Measurements from ENCODE around the gene SPEG. TPM values are rescaled to one million over a fixed set of nuclear protein-coding genes. Genes with fewer than 3 reads are reported as not detected.

SPEG gene
- total RNA-seq, 1 experiment from 2014 or later: 55.3 TPM

DNA sequence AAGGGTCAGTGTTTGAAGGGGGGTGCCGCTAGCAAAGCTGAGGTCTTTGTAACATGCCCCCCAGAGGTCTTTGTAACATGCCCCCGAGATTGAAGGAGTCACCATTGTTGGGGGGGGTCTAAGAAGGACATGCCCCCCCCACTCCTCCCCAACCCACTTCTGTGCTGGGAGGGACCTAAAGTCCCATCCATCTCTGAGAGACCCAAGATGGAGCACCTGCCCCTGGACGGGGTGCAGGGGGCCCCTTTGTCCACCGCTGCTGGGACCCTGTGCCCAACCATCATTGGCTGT lies 73.7 kb downstream of the SPEG start:
- DNase-seq (ENCODE audit: low spot score) (no peak), ATAC-seq (no peak)
- POLR2A ChIA-PET: interaction anchor here (0.9 to 2.5 kb wide), 2 partner anchors 11 to 12 kb away, joined by 3 to 19 read pairs; partner anchors contain the start of gene GMPPA
- CTCF ChIA-PET: interaction anchor here (0.7 to 41.3 kb wide), 8 partner anchors 11 to 105 kb away, joined by 3 to 2316 read pairs (median 32); partner anchors contain the start of genes DES and GMPPA
- Mint-ChIP-seq H3K9me3 (no peaks in the 10 kb centered on the region), H3K4me3 (no peak overlapping the region), H3K36me3 (peaks cover 13% of the 10 kb centered on the region), H3K4me1 (peaks cover 65% of the 10 kb centered on the region), H3K27ac (no peak overlapping the region), H3K27me3 (ENCODE audit: low read depth) (peaks cover 27% of the 10 kb centered on the region)
- TF ChIP-seq, protein P1, sequence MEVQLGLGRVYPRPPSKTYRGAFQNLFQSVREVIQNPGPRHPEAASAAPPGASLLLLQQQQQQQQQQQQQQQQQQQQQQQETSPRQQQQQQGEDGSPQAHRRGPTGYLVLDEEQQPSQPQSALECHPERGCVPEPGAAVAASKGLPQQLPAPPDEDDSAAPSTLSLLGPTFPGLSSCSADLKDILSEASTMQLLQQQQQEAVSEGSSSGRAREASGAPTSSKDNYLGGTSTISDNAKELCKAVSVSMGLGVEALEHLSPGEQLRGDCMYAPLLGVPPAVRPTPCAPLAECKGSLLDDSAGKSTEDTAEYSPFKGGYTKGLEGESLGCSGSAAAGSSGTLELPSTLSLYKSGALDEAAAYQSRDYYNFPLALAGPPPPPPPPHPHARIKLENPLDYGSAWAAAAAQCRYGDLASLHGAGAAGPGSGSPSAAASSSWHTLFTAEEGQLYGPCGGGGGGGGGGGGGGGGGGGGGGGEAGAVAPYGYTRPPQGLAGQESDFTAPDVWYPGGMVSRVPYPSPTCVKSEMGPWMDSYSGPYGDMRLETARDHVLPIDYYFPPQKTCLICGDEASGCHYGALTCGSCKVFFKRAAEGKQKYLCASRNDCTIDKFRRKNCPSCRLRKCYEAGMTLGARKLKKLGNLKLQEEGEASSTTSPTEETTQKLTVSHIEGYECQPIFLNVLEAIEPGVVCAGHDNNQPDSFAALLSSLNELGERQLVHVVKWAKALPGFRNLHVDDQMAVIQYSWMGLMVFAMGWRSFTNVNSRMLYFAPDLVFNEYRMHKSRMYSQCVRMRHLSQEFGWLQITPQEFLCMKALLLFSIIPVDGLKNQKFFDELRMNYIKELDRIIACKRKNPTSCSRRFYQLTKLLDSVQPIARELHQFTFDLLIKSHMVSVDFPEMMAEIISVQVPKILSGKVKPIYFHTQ (CRISPR knock-in tag; IDR thresholded peaks at IDR 0.05): no peak
- TF ChIP-seq, protein P2, sequence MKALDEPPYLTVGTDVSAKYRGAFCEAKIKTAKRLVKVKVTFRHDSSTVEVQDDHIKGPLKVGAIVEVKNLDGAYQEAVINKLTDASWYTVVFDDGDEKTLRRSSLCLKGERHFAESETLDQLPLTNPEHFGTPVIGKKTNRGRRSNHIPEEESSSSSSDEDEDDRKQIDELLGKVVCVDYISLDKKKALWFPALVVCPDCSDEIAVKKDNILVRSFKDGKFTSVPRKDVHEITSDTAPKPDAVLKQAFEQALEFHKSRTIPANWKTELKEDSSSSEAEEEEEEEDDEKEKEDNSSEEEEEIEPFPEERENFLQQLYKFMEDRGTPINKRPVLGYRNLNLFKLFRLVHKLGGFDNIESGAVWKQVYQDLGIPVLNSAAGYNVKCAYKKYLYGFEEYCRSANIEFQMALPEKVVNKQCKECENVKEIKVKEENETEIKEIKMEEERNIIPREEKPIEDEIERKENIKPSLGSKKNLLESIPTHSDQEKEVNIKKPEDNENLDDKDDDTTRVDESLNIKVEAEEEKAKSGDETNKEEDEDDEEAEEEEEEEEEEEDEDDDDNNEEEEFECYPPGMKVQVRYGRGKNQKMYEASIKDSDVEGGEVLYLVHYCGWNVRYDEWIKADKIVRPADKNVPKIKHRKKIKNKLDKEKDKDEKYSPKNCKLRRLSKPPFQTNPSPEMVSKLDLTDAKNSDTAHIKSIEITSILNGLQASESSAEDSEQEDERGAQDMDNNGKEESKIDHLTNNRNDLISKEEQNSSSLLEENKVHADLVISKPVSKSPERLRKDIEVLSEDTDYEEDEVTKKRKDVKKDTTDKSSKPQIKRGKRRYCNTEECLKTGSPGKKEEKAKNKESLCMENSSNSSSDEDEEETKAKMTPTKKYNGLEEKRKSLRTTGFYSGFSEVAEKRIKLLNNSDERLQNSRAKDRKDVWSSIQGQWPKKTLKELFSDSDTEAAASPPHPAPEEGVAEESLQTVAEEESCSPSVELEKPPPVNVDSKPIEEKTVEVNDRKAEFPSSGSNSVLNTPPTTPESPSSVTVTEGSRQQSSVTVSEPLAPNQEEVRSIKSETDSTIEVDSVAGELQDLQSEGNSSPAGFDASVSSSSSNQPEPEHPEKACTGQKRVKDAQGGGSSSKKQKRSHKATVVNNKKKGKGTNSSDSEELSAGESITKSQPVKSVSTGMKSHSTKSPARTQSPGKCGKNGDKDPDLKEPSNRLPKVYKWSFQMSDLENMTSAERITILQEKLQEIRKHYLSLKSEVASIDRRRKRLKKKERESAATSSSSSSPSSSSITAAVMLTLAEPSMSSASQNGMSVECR (CRISPR knock-in tag; IDR thresholded peaks at IDR 0.05; ENCODE audit: borderline replicate concordance): no peak
- TF ChIP-seq ZNF423 (CRISPR knock-in tag; IDR thresholded peaks at IDR 0.05) (no peak), ZBTB21 (CRISPR knock-in tag; IDR thresholded peaks at IDR 0.05; ENCODE audit: borderline replicate concordance) (no peak), TP53 (CRISPR knock-in tag; IDR thresholded peaks at IDR 0.05) (no peak), SMAD4 (CRISPR knock-in tag; IDR thresholded peaks at IDR 0.05) (no peak), ZNF263 (CRISPR knock-in tag; IDR thresholded peaks at IDR 0.05; ENCODE audit: low read depth) (no peak), PRRX2 (CRISPR knock-in tag; IDR thresholded peaks at IDR 0.05) (no peak), RORB (CRISPR knock-in tag; IDR thresholded peaks at IDR 0.05) (no peak), NFYB (CRISPR knock-in tag; conservative IDR thresholded peaks at IDR 0.05; ENCODE audit: low read depth) (no peak), ATF1 (CRISPR knock-in tag; IDR thresholded peaks at IDR 0.05) (no peak), SOX15 (CRISPR knock-in tag; IDR thresholded peaks at IDR 0.05) (no peak), ZNF416 (CRISPR knock-in tag; IDR thresholded peaks at IDR 0.05) (no peak), CREM (CRISPR knock-in tag; IDR thresholded peaks at IDR 0.05) (no peak), ETV6 (CRISPR knock-in tag; IDR thresholded peaks at IDR 0.05) (no peak), JUN (CRISPR knock-in tag; IDR thresholded peaks at IDR 0.05) (no peak)
- TF ChIP-seq, protein P3, sequence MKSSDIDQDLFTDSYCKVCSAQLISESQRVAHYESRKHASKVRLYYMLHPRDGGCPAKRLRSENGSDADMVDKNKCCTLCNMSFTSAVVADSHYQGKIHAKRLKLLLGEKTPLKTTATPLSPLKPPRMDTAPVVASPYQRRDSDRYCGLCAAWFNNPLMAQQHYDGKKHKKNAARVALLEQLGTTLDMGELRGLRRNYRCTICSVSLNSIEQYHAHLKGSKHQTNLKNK (CRISPR knock-in tag; IDR thresholded peaks at IDR 0.05): no peak
- TF ChIP-seq, protein P4, sequence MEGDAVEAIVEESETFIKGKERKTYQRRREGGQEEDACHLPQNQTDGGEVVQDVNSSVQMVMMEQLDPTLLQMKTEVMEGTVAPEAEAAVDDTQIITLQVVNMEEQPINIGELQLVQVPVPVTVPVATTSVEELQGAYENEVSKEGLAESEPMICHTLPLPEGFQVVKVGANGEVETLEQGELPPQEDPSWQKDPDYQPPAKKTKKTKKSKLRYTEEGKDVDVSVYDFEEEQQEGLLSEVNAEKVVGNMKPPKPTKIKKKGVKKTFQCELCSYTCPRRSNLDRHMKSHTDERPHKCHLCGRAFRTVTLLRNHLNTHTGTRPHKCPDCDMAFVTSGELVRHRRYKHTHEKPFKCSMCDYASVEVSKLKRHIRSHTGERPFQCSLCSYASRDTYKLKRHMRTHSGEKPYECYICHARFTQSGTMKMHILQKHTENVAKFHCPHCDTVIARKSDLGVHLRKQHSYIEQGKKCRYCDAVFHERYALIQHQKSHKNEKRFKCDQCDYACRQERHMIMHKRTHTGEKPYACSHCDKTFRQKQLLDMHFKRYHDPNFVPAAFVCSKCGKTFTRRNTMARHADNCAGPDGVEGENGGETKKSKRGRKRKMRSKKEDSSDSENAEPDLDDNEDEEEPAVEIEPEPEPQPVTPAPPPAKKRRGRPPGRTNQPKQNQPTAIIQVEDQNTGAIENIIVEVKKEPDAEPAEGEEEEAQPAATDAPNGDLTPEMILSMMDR (IDR thresholded peaks at IDR 0.05): no peak
- TF ChIP-seq, protein P5, sequence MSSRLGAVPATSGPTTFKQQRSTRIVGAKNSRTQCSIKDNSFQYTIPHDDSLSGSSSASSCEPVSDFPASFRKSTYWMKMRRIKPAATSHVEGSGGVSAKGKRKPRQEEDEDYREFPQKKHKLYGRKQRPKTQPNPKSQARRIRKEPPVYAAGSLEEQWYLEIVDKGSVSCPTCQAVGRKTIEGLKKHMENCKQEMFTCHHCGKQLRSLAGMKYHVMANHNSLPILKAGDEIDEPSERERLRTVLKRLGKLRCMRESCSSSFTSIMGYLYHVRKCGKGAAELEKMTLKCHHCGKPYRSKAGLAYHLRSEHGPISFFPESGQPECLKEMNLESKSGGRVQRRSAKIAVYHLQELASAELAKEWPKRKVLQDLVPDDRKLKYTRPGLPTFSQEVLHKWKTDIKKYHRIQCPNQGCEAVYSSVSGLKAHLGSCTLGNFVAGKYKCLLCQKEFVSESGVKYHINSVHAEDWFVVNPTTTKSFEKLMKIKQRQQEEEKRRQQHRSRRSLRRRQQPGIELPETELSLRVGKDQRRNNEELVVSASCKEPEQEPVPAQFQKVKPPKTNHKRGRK (CRISPR knock-in tag; IDR thresholded peaks at IDR 0.05; ENCODE audit: borderline replicate concordance): no peak
